DOHH2 (cell line): ENCODE results near the gene NPAS3.

Experiments used
- CTCF ChIP-seq: fragments of 200-600 bp; sonication (generic); IDR thresholded peaks from one replicate; pipeline ENCODE4 v1.5.1; 2014; ENCODE audit warnings: antibody characterized with exemption, mild to moderate bottlenecking, low read depth, low read length; ENCODE audit not compliant: poor library complexity, severe bottlenecking
- EZH2phosphoT487 ChIP-seq: fragments of 200-600 bp; sonication (generic); IDR thresholded peaks from 2 replicates; pipeline ENCODE4 v1.6.1; 2017; ENCODE audit warnings: borderline replicate concordance, mild to moderate bottlenecking, antibody characterized with exemption, low read length, moderate library complexity, mixed read lengths

- no peak for TF ChIP-seq EZH2phosphoT487
- no peak for TF ChIP-seq CTCF
Observed at GRCh38 chr14:33467971-33468370, 529.3 kb downstream of the NPAS3 start.
